DMS53 treated with DMSO at 0.1 percent for 48 hours (cell line): ENCODE data around the gene CCDC102A.
A peak's percentile ranks its signal among the peaks of the same experiment; 100 is the strongest.

Source experiments
- DNase-seq: peaks from one replicate; lab custom pipeline; 2025; ENCODE audit not compliant: unreplicated experiment; lab: John Stamatoyannopoulos, UW

The CCDC102A gene

DNA sequence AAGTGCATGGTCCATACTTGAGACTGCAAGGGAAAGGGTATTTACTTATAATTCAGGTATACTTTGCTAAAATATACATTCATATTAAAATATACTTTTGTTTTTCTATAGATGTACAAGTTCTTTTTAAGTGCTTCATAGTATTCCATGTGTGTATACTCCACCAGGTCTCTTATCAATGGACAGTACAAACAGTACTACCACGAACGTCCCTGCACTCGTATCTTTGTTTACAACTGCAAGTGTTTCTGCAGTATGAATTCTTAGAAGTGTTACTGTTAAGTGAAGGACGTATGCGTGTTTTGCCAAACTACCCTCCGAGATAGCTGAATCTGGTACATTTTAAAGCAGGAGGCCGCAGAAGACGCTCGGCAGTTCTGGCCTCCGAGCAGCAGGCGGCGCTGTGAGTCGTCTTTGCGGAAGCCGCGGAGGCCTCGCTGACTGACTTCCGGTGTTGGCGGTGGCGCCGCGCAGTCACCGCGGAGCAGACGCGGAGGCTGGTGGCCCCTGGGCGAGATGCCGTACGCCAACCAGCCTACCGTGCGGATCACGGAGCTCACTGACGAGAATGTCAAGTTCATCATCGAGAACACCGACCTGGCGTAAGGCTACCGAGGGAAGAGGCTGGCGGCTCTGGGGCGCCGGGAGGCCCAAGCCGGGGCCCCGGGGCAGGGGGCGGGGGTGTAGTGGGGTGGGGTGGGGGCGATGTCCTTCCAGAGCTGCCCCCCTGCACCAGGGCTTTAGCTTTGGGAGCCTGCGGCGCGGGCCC, 74.0 kb downstream of the CCDC102A start, which contains the start of gene POLR2C:
Gene POLR2C, plus strand, starts transcription at position 471 of the 769 bp plus-strand sequence. Its CDS starts 46 bp downstream, at position 517.
- peak; percentile 75 for DNase-seq
